Dermis blood vessel endothelial cell (primary cell): ENCODE measurements around the gene TLR10. TPM values are rescaled to one million over a fixed set of nuclear protein-coding genes. Genes with fewer than 3 reads are reported as not detected.
"Not testable (repeated sequence)": the region's sequence is repeated elsewhere in the genome, so short reads cannot be mapped to it uniquely, and the experiment has no call there.

Experiments
- DNase-seq: peaks from one replicate; pipeline ENCODE4 v3.0.0; 2010
- total RNA-seq: library from RNA; depleted of rRNA; stranded (reverse); fragments of >200 nt; gene quantifications from 2 replicates; pipeline ENCODE4 v1.2.3, GENCODE V29; 2014

The TLR10 gene, protein sequence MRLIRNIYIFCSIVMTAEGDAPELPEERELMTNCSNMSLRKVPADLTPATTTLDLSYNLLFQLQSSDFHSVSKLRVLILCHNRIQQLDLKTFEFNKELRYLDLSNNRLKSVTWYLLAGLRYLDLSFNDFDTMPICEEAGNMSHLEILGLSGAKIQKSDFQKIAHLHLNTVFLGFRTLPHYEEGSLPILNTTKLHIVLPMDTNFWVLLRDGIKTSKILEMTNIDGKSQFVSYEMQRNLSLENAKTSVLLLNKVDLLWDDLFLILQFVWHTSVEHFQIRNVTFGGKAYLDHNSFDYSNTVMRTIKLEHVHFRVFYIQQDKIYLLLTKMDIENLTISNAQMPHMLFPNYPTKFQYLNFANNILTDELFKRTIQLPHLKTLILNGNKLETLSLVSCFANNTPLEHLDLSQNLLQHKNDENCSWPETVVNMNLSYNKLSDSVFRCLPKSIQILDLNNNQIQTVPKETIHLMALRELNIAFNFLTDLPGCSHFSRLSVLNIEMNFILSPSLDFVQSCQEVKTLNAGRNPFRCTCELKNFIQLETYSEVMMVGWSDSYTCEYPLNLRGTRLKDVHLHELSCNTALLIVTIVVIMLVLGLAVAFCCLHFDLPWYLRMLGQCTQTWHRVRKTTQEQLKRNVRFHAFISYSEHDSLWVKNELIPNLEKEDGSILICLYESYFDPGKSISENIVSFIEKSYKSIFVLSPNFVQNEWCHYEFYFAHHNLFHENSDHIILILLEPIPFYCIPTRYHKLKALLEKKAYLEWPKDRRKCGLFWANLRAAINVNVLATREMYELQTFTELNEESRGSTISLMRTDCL
- total RNA-seq: not detected in 2 replicates

DNA sequence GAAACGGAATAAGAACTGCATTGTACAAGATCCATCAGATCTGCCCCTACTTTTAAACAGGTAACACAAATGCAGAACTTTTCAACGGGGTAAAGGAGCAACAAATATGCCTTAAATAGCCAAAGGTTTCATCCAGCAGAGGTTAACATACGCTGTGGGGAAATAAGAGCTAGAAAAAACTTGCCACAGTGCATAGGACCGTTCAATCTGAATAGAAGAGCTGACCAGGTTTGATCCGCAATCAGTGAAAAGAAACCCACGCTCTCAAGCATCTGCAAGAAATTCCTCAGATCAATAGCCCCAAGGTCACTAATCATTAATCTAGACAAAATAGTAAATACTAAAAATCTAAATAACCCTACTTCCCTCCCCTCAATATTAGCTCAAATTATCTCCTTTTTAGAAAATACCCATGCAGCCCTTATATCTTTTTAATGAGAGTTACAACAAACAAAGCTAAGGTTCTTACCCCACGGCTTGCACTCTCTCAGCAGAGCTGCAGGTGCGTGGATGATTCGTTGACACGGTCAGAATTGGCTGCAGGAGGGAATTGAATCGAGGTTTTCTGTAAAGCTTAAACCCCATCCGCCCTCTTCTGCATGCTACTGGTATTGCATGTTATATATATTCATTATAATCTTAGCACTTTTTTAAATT lies at the start of gene TLR10:
TSS of gene TLR10 (minus strand) at position 539 of the 657 bp plus-strand sequence. CDS start 7,400 bp downstream, outside the sequence.
- DNase-seq: peak; percentile 72

DNA sequence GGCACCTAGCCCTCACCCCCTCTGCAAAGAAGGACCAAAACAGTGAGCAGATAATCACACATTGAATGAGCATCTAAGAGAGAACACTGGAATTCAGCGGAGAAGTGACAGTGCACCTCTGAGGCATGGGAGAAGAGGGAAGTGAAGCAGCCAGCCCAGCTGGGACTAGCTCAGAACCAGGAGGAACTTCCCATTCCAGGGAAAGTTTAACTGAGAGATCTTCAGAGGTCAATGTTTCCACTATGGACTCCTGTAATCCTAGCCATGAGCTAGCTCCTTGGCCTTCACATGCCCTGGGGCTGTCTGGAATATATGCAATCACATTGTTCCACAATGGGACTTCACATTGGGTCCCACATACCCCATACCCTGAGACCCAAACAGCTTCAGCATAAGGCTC lies 49.4 kb upstream of the TLR10 start:
- no peak for DNase-seq

DNA sequence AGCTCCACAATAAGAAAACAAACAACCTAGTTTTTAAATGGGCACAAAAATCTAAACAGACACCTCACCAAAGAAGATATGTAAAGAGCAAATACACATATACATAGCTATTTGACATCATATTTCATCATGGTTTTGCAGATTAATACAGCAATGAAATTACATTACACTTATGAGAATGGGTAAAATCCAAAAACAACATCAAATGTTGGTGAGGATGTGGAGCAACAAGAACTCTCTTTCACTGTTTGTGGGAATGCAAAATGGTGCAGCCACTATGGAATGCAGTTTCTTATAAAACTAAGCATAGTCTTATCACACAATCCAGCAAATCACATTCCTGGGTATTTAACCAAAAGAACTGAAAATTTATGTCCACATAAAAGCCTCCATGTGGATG lies 48.9 kb upstream of the TLR10 start:
- DNase-seq: no peak

DNA sequence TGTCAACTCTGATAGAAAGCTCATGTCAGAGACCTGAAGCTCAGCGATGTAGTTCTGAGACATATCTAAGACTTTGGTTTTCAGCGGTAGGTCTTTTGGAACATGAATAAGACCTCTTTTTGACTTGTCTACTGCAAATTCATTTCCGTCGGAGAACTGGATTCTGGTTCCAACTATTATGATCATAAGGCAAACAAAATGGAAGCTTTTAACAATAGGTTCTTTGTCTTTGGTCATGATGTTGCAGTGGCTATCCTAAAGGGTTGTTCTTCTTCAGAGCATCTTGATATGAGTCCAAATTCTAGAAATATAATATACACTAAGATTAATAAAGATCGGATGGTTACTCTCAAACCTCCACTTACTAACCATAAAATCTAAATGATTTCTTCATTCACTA lies 46.4 kb upstream of the TLR10 start:
- DNase-seq: no peak

DNA sequence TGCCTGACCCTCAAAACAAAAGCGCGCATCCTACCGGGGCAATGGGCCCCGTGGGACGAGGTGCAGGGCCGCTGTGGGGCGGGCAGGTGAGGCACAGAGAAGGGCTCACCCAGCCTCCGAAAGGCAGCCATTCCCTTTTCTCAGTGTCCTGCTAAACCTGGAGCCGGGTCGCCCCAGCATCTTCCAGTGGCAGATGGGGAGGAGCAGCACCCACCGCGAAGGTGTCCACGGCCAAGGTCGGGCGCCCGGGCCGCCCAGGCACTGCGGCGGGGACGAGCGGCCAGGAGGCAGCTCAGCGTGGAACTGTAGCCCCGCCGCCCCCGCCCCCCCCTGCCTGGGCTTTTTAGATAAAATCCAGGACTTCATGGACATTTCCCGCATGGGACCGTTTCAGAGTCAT lies 41.0 kb upstream of the TLR10 start:
- DNase-seq: no peak

DNA sequence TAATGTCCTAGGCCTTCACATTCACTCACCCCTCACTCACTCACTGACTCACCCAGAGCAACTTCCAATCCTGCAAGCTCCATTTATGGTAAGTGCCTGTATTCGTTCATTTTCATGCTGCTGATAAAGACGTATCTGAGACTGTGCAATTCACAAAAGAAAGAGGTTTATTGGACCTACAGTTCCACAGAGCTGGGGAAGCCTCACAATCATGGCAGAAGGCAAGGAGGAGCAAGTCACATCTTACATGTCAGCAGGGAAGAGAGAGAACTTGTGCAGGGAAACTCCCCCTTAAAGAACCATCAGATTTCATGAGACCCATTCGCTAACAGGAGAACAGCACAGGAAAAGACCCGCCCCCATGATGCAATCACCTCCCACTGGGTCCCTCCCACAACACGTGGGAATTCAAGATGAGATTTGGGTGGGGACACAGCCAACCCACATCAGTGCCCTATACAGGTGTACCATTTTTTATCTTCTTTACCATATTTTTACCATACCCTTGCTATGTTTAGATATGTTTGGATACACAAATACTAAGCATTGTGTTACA lies 40.0 kb upstream of the TLR10 start:
- DNase-seq: no peak

DNA sequence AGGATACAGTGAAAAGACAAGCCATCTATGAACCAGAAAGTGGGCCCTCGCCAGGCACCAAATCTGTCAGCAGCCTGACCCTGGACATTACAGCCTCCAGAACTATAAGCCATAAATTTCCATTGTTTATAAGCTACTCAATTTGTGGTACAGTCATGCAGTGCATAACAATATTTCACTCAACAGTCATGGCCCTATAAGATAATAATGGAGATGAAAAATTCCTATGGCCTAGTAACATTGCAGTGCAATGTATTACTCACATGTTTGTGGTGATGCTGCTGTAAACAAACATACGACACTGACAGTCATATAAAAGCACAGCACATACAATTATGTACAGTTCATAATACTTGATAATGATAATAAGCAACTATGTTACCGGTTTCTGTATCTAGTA lies 38.9 kb upstream of the TLR10 start:
- DNase-seq: no peak

DNA sequence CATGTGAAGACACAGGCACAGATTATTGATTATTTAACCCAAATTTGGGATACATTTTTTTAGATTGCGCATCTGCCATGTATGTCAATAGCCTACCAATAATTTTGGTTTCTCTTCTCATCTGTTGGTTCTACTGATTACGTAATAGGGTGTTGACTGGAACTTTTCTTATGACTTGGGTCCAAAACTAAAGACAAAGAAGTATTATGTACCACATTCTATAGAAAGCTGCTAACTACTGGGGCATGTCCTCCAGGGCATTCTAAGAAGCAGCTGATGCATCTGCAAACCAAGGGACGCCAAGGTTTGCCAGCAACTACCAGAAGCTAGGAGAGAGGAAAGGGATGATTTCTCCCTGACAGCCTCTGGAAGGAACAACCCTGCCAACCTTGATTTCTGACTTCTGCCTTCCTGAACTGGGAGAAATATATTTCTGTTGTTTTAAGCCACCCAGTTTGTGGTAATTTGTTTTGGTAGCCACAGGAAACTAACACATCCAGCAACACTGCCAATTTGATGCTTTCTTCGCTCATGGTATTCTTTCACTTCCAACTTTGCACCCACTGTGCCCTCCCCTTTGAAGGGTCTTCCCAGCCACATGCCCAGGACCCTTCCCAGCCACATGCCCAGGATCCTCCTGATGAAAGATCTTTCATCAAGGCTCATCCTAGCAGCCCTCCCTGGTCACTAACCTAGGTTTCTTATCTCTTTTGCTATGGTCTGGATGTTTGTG lies 37.7 kb upstream of the TLR10 start:
- no peak for DNase-seq

DNA sequence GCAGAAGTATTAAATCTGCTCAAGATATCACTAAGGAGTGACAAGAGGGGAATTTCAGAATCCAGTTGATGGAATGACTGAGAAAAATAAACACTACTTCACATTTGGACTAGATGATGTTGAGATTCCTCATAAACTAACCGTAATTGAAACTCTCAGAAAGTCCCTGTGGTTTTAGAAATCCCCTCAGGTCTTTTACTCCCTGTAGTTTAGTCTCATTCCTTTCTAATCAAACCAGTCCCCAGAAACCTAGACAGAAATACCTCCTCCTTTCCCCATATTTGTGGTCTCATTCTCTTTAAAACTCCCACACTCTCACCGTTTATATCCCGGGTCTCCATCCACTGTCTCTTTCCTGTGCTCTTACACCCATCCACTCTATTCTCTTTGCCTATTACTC lies 36.8 kb upstream of the TLR10 start:
- DNase-seq: no peak

DNA sequence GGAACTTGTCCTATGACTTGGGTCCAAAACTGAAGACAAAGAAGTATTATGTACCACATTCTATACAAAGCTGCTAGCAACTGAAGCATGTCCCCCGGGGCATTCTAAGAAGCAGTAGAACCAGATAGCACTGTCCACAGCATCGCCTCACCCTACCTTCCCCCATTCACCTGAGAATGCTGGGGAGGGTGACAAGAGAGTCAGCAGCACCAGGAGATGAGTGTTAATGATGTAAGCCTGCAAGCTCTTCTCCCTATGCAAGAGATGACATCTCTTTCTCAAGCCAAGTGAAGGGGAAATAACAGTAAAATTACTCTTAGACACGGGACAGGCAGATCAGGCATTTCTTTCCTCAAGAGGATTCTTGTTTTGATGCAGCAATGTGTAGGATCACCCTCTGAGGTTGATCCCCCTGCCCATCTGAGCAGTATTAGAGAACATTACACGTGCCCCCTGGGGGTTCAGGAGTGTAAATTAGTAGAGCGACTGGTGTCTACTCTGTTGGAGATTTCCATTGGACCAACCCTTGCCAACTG lies 35.7 kb upstream of the TLR10 start:
- DNase-seq: no peak

DNA sequence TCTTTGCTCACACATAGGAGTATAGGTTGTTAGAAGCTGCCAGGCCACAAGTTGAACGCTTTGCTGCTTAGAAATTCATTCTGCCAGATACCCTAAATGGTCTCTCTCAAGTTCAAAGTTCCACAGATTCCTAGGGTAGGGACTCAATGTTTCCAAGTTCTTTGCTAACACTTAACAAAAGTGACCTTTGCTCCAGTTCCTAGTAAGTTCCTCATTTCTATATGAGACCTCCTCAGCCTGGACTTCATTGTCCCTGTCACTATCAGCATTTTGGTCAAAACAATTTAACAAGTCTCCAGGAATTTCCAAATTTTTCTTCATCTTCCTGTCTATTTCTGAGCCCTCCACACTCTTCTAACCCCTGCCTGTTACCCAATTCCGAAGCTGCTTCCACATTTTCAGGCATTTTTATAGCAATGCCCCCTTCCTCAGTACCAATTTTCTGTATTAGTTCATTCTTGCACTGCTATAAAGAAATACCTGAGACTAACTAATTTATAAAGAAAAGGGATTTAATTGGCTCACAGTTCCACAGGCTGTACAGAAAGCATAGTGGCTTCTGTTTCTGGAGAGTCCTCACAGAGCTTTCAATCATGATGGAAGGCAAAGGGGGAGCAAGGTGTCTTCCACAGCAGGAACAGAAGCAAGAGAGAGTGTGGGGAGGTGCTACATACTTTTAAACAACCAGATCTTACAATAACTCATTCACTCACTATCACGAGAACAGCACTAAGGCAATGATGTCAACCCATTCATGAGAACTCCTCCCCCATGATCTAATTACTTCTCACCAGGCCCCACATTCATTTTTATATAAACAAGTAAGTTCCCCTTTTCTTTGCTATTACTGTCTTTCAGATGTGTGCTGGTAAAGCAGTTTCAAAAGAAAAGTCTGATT lies 33.3 kb upstream of the TLR10 start:
- peak; percentile 12 for DNase-seq

DNA sequence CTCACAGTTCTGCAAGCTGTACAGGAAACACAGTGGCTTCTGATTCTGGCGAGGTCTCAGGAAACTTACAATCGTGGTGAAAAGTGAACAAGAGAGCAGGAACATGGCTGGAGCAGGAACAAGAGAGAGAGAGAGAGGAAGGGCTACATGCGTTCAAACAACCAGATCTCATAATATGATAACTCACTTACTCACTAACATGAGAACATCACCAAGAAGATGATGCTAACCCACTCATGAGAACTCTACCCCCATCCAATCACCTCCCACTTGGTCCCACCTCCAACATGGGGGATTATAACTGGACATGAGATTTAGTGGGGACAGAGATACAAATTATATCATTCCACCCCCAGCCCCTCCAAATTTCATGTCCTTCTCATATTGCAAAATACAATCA lies 31.6 kb upstream of the TLR10 start:
- DNase-seq: no peak

DNA sequence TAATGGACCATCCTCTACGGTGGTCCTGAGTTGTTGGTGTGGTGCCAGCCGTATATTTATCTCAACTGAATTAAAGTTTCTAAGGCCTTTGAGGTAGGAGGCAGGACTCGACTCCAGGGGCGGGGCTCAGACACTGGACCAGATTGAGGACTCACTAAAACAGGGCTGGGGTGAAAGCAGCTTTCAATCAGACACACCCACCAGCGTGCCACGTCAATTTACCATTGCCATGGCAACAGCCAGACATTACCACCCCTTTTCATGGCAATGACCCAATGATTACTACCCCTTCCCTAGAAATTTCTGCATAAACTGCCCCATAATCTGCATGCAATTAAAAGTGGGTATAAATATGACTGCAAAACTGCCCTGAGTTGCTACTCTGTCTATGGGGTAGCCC lies 28.5 kb upstream of the TLR10 start:
- no peak for DNase-seq

DNA sequence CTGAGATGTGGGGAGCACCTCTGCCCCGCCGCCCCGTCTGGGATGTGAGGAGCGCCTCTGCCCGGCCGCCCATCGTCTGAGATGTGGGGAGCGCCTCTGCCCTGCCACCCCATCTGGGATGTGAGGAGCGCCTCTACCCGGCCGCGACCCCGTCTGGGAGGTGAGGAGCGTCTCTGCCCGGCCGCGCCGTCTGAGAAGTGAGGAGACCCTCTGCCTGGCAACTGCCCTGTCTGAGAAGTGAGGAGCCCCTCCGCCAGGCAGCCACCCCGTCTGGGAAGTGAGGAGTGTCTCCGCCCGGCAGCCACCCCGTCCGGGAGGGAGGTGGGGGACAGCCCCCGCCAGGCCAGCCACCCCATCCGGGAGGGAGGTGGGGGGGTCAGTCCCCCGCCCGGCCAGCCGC lies 24.7 kb upstream of the TLR10 start:
- DNase-seq: not testable (repeated sequence)

DNA sequence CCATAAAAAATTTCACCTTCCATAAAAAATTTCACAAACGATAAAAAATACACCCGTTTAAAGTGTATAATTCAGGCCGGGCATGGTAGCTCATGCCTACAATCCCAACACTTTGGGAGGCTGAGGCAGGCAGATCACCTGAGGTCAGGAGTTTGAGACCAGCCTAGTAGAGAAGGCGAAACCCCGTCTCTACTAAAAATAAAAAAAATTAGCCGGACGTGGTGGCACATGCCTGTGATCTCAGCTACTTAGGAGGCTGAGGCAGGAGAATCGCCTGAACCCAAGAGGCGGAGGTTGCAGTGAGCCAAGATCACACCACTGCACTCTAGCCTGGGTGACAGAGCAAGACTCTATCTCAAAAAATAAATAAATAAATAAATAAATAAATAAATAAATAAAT lies 23.5 kb upstream of the TLR10 start:
- DNase-seq: not testable (repeated sequence)

DNA sequence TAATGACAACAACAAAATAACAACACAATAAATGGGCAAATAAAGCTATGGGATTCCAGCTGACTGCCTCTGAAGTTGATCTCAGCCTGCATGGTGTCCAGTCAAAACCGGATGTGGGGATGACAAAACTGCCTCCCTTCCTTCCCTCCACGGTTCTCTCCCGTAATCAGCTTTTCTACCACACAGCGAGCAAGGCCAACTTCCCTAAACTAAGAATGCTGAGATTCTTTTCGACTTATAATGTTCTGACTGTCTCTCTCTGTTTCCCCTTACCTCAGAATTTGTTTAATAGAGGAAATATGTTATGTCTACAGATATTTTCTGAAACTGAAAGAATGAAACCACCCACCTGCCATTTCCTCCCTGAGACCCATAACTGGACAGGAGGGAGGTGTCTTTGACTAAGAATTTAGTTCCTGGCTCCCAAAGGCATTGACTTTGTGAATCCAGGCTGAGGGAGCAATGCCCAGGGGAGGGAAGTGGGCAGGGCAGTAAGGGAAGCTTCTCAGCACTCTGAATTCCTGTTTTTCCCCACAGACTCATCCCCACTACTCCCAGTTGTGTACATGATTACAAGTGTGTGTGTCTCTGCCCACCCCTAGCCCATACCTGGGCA lies 22.8 kb upstream of the TLR10 start:
- DNase-seq: peak; percentile 37

DNA sequence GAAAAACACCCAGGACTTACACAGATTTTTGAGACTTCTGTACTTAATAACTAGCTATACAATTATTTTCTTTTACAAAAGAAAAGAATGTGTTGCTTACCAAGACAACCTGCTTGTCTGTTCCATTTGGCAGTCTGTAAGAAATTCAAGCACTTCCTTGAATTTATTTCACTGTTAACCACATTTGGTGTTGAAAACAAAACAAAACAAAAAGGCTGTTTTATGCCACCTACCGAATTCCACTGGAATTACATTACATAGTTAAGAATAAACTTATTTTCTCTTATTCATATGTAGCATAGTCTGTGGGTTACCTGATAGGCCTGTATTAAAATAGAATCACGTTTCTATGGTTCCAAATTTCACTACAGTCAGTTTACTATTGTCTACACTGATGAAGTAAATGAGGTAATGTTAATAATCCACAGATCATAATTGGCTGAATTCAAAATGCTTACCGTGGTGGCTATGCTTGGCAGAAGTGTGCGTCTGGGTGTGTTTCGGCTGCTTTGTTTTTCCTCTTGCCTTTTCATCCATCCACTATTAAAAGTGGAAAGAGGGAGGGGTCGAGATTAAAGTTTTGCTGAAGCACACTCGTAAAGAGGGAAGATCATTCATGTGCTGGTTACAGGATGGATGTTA lies 22.0 kb upstream of the TLR10 start, which contains the start of gene TLR1:
TSS of gene TLR1 (minus strand) at position 138 of the 642 bp plus-strand sequence. CDS start 5,960 bp downstream, outside the sequence.
- peak; percentile 80 for DNase-seq

DNA sequence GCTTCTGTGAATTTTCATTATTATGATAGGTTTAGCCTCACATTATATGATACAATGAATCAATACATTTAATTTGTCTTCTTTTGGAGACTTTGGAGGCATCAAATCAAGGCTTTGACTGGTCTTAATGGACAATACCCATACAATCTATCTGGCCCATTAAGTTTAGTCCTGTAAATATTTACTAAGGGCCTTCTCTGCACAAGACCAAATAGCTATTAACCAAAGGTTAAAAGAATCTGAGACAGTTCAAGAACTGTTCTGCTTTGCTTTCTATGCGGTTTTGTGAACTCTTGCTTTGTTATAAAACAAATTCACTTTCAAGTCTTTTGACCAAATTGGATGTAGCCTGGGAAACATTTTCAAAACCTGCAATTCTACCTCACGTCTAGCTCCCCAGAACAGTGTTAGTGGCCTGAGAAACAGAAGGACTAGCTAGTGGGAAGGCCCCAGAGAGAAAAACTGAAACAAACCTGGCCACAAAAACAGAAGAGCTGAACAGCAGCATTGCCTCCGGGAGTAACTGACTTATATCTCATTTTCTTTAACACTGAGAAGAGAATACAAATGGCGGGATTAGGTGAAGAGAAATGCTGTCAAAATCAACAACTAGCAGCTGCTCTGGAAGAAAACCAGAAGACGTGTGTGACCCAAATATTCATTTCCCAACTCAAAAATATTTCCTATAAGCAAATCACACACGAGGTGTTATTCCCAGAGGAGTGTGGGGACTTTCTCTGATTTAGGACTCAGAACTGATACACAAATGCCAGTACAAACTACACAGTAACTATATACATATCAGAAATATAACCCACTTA lies 21.3 kb upstream of the TLR10 start:
- no peak for DNase-seq
